SK-N-SH (cell line): ENCODE measurements around the gene FOXK1. TPM values are rescaled to one million over a fixed set of nuclear protein-coding genes. Genes with fewer than 3 reads are reported as not detected.

Source experiments
- CTCF ChIA-PET: fragments of 300-600, 350-600 bp; formaldehyde crosslinking; extraction: SDS; loops from one replicate; lab custom pipeline; 2021; lab: Yijun Ruan, JAX
- POLR2A ChIA-PET: fragments of 350-600 bp; sonication (Branson Sonifier 250); formaldehyde crosslinking; extraction: SDS; loops from one replicate; lab custom pipeline; 2020; ENCODE audit warnings: antibody characterized with exemption, inconsistent platforms; lab: Yijun Ruan, JAX
- DNase-seq: peaks from one replicate; pipeline ENCODE4 v3.0.0; 2012
- H2AFZ ChIP-seq: fragments of 200-600 bp; sonication (generic); 2 replicates; pipeline ENCODE4 v1.8.1; 2016; ENCODE audit warnings: antibody characterized with exemption, mild to moderate bottlenecking, low read depth
- H3F3A ChIP-seq: fragments of 200-600 bp; sonication (generic); replicated peaks from 2 replicates; pipeline ENCODE3; 2016; ENCODE audit warnings: antibody characterized with exemption, mild to moderate bottlenecking; ENCODE audit not compliant: insufficient read depth
- H3K27ac ChIP-seq, 2 experiments: fragments of 200-500 bp in 1 of 2; fragments of 200-600 bp in 1 of 2; sonication (Bioruptor generic) in 1 of 2; sonication (generic), shearing (Covaris generic) in 1 of 2; 2 replicates each; pipeline versions ENCODE4 v1.5.1 to v1.6.1; 2014 to 2016; ENCODE audit warnings: low read depth in 2 of 2, inconsistent platforms in 1 of 2, low read length in 1 of 2, mild to moderate bottlenecking in 1 of 2, mixed read lengths in 1 of 2
- H3K27me3 ChIP-seq: fragments of 200-600 bp; sonication (generic), shearing (Covaris generic); 2 replicates; pipeline ENCODE4 v1.6.1; 2016; ENCODE audit warnings: mixed run types; ENCODE audit not compliant: insufficient read depth
- H3K36me3 ChIP-seq, 2 experiments: fragments of 200-500 bp in 1 of 2; fragments of 200-600 bp in 1 of 2; sonication (Bioruptor generic) in 1 of 2; sonication (generic) in 1 of 2; replicated peaks in 1 of 2; 2 replicates each; pipeline versions ENCODE3 to v1.5.1; 2014 to 2016; ENCODE audit warnings: low read length in 1 of 2, mild to moderate bottlenecking in 1 of 2; ENCODE audit not compliant: insufficient read depth in 2 of 2, control insufficient read depth in 1 of 2
- H3K4me1 ChIP-seq, 2 experiments: fragments of 200-500 bp in 1 of 2; fragments of 200-600 bp in 1 of 2; sonication (Bioruptor generic) in 1 of 2; sonication (generic), shearing (Covaris generic) in 1 of 2; 2 replicates each; pipeline versions ENCODE4 v1.5.1 to v1.6.1; 2014 to 2016; ENCODE audit warnings: low read depth in 1 of 2, low read length in 1 of 2, mixed run types in 1 of 2; ENCODE audit not compliant: insufficient read depth in 2 of 2, control insufficient read depth in 1 of 2
- H3K4me2 ChIP-seq: fragments of 200-600 bp; sonication (generic), shearing (Covaris generic); 2 replicates; pipeline ENCODE4 v1.6.1; 2017; ENCODE audit warnings: mixed run types
- H3K4me3 ChIP-seq, 2 experiments: fragments of 200-500 bp in 1 of 2; fragments of 200-600 bp in 1 of 2; sonication (Bioruptor generic) in 1 of 2; sonication (generic), shearing (Covaris generic) in 1 of 2; 2 replicates each; pipeline versions ENCODE4 v1.5.1 to v1.8.1; 2014 to 2016; ENCODE audit warnings: low read depth in 2 of 2, inconsistent platforms in 1 of 2, low read length in 1 of 2, mild to moderate bottlenecking in 1 of 2, mixed read lengths in 1 of 2, moderate library complexity in 1 of 2
- H3K79me2 ChIP-seq: fragments of 200-600 bp; sonication (generic); 2 replicates; pipeline ENCODE4 v1.8.1; 2017; ENCODE audit warnings: mild to moderate bottlenecking; ENCODE audit not compliant: insufficient read depth
- H3K9ac ChIP-seq: fragments of 200-600 bp; sonication (generic); 2 replicates; pipeline ENCODE4 v1.6.1; 2017; ENCODE audit warnings: mixed run types
- H3K9me2 ChIP-seq: fragments of 200-600 bp; sonication (generic); 2 replicates; pipeline ENCODE4 v1.6.1; 2017; ENCODE audit warnings: mixed run types
- H3K9me3 ChIP-seq: fragments of 200-600 bp; sonication (generic); 2 replicates; pipeline ENCODE4 v1.6.1; 2017; ENCODE audit warnings: mixed run types, mild to moderate bottlenecking, moderate library complexity
- H4K20me1 ChIP-seq: fragments of 200-600 bp; sonication (generic); 2 replicates; pipeline ENCODE4 v1.6.1; 2017; ENCODE audit warnings: mild to moderate bottlenecking, mixed run types; ENCODE audit not compliant: insufficient read depth
- CHD2 ChIP-seq: fragments of 150-350 bp; IDR thresholded peaks from 2 replicates; pipeline ENCODE4 v1.6.1; 2018; ENCODE audit warnings: low read length; ENCODE audit not compliant: partially characterized antibody
- ELF1 ChIP-seq: IDR thresholded peaks from 2 replicates; pipeline ENCODE4 v1.4.0; 2012
- EP300 ChIP-seq, 2 experiments: IDR thresholded peaks; 2 replicates each; pipeline versions ENCODE4 v1.4.0 to v1.6.1; 2012; ENCODE audit warnings: borderline replicate concordance in 1 of 2, low read depth in 1 of 2, low read length in 1 of 2
- FOSL2 ChIP-seq: IDR thresholded peaks from 2 replicates; pipeline ENCODE4 v1.4.0; 2012; ENCODE audit warnings: low read depth, mild to moderate bottlenecking, moderate library complexity, borderline replicate concordance
- GATA2 ChIP-seq: sonication (generic); formaldehyde crosslinking; IDR thresholded peaks from 2 replicates; pipeline ENCODE4 v1.5.0; 2020; ENCODE audit warnings: mild to moderate bottlenecking, missing genetic modification reagents
- POLR2AphosphoS5 ChIP-seq: IDR thresholded peaks from 2 replicates; pipeline ENCODE4 v1.6.1; 2012; ENCODE audit warnings: low read depth, low read length
- RAD21 ChIP-seq: IDR thresholded peaks from 2 replicates; pipeline ENCODE4 v1.6.1; 2012; ENCODE audit warnings: mild to moderate bottlenecking, low read length
- SIN3A ChIP-seq: IDR thresholded peaks from 2 replicates; pipeline ENCODE4 v1.6.1; 2012; ENCODE audit warnings: low read depth, mild to moderate bottlenecking, low read length, moderate library complexity, borderline replicate concordance
- TCF12 ChIP-seq: IDR thresholded peaks from 2 replicates; pipeline ENCODE4 v1.4.0; 2012
- WGBS: methylation state at CpG from one replicate; pipeline ENCODE4 v1.1.6; 2017; ENCODE audit warnings: low lambda C conversion rate; 5-methylcytosine and 5-hydroxymethylcytosine counted together
- polyA plus RNA-seq, 3 experiments: library from polyadenylated mRNA; depleted of rRNA; stranded (reverse); fragments of >200 nt; gene quantifications; 2 replicates each; pipeline ENCODE4 v1.2.3, GENCODE V29; 2012
- TF ChIP-seq, protein P1 (sequence below): IDR thresholded peaks from 2 replicates; pipeline ENCODE4 v1.4.0; 2012; ENCODE audit warnings: low read depth, borderline replicate concordance
- TF ChIP-seq, protein P2 (sequence below): IDR thresholded peaks from 2 replicates; pipeline ENCODE4 v1.4.0; 2012; ENCODE audit warnings: low read depth
- TF ChIP-seq, protein P3 (sequence below): fragments of 150-350 bp; IDR thresholded peaks from 2 replicates; pipeline ENCODE4 v1.6.1; 2017; ENCODE audit warnings: antibody characterized with exemption, low read length, low read depth, borderline replicate concordance
- TF ChIP-seq, protein P4 (sequence below): IDR thresholded peaks from 2 replicates; pipeline ENCODE4; 2012

FOXK1 gene
- polyA plus RNA-seq, 1 of the 3 experiments (the other 2 are of a cell fraction), result 4.7 TPM

DNA sequence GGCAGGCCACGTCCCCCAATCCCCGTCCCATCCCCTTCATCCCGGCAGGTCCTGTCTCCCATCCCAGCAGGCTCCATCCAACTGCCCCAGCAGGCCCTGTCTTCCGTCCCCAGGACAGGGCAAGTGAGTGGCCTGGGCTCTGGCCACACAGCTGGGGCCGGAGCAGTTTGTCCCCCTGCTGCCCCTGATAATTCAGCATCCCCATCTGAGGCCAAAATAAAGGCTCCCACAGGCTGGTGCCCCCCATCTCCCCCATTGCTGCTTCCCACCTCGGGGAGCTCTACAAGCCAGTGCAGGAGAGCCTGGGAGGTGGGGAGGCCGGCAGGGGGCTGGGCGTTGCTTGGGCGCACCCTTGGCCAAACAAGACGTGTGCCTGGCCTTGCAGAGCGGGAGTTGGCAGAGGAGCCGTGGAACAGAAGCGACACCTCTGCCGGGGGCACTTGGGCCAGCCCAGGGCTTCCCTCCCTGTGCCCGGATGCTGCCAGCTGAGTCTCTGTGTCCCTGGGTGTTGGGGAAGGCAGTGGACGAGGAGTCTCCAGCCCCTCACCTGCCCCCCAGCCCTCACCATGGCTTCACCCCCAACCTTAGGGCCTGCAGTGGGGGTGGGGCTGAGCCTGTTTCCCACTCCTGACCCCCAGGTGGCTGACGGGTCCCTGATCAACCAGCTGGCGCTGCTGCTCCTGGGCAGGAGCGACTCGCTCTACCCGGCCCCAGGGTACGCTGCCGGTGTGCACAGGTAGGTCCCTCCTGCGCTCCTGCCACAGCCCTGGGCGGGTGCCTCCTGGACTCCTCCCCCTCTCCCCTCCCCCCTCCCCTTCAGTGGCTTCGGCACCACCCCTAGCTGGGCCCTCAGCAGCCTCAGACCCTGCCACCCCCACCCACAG, 107.3 kb downstream of the FOXK1 start (continued):
- TF ChIP-seq, protein P1, sequence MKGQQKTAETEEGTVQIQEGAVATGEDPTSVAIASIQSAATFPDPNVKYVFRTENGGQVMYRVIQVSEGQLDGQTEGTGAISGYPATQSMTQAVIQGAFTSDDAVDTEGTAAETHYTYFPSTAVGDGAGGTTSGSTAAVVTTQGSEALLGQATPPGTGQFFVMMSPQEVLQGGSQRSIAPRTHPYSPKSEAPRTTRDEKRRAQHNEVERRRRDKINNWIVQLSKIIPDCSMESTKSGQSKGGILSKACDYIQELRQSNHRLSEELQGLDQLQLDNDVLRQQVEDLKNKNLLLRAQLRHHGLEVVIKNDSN, result no peak

DNA sequence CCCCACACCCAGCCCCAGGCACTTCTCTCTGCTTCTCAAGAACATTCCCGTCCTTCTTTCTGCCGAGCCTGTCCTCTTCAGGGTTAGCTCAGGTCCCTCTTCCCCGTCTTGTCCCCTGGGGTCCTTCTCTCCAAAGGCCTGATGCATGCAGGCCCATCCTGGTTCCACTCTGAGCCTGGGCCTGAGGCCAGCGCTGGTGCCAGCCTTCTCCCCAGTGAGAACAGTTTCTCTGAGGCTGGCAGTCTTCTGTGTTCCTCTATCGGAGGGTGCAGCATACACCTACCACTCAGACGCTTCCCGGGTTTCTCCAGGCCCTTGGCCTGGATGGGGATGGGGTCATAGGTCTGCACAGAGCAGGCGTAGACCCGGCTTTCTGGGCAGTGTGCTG, 108.0 kb downstream of the FOXK1 start:
- Histone ChIP-seq H3K4me1 (no peaks in the 10 kb centered on the region), H3K27me3 (no peaks in the 10 kb centered on the region), H3K9me2 (no peaks in the 10 kb centered on the region), H3K9me3 (no peaks in the 10 kb centered on the region), H2AFZ (no peak overlapping the region)
- no peak for DNase-seq
- TF ChIP-seq EP300 (IDR thresholded peaks at IDR 0.05; ENCODE audit: borderline replicate concordance in 1 of 2, low read depth in 1 of 2, low read length in 1 of 2) (no peak), CHD2 (no peak), FOSL2 (no peak), TCF12 (no peak), SIN3A (no peak)
- TF ChIP-seq, protein P2, sequence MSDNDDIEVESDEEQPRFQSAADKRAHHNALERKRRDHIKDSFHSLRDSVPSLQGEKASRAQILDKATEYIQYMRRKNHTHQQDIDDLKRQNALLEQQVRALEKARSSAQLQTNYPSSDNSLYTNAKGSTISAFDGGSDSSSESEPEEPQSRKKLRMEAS, result no peak
- TF ChIP-seq, protein P3, sequence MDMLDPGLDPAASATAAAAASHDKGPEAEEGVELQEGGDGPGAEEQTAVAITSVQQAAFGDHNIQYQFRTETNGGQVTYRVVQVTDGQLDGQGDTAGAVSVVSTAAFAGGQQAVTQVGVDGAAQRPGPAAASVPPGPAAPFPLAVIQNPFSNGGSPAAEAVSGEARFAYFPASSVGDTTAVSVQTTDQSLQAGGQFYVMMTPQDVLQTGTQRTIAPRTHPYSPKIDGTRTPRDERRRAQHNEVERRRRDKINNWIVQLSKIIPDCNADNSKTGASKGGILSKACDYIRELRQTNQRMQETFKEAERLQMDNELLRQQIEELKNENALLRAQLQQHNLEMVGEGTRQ, result no peak
- TF ChIP-seq, protein P1, result no peak
- TF ChIP-seq, all 33 proteins: peak for 0
- ChIA-PET CTCF (interaction anchor here (5.2 to 9.2 kb wide), 2 partner anchors 9 to 93 kb away, joined by 31 to 63 read pairs; partner anchors contain the start of gene RADIL), POLR2A (interaction anchor here (1.6 kb wide), 1 partner anchor 8 kb away, joined by 6 read pairs; no protein-coding TSS in a partner anchor)
- no peaks in the 10 kb centered on the region for H4K20me1 ChIP-seq
- H3K4me3 ChIP-seq, result no peak overlapping the region
- peaks cover 22 to 69% of the 10 kb centered on the region in 2 experiments for H3K36me3 ChIP-seq
- H3K79me2 ChIP-seq, result no peaks in the 10 kb centered on the region
- no peak overlapping the region for H3K4me2 ChIP-seq
- H3K27ac ChIP-seq, result no peak overlapping the region
- no peaks in the 10 kb centered on the region for H3F3A ChIP-seq
- no peak overlapping the region for H3K9ac ChIP-seq
- WGBS, result 95% methylated on average over 7 of the region's 9 CpGs

DNA sequence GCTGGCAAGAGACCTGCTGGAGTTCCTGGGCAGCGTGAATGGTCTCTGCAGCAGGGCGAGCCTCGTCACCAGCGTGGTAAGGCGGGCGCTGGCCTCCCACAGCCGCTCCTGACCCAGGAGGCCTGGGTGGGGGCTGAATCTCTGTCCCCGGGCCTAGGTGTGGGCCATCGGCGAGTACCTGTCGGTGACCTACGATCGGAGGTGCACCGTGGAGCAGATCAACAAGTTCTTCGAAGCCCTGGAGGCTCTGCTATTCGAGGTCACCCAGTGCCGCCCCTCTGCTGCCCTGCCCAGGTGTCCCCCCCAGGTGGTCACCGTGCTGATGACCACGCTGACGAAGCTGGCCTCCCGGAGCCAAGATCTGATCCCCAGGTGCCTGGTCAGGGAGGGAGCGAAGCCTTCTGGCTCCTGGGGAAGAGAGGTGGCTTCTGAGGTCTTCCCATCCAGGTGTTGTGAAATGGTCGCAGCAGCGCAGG, 108.5 kb downstream of the FOXK1 start:
- H3K36me3 ChIP-seq, result peaks cover 21 to 64% of the 10 kb centered on the region in 2 experiments
- no peaks in the 10 kb centered on the region for H3K4me1 ChIP-seq
- no peaks in the 10 kb centered on the region for H3K27me3 ChIP-seq
- ChIA-PET CTCF (interaction anchor here (2.8 to 5.2 kb wide), 3 partner anchors 14 to 295 kb away, joined by 10 to 31 read pairs (median 26); partner anchors contain the start of genes AP5Z1 and RADIL), POLR2A (no interaction called here)
- no peak overlapping the region for H2AFZ ChIP-seq
- H4K20me1 ChIP-seq, result no peaks in the 10 kb centered on the region
- H3K9me2 ChIP-seq, result no peaks in the 10 kb centered on the region
- no peak overlapping the region for H3K4me3 ChIP-seq
- H3K4me2 ChIP-seq, result no peak overlapping the region
- TF ChIP-seq POLR2AphosphoS5 (0 out of 2 replicates have a peak, but pooled peaks have one; percentile 9), RAD21 (no peak), GATA2 (CRISPR knock-in tag) (no peak), ELF1 (no peak)
- TF ChIP-seq, protein P4, sequence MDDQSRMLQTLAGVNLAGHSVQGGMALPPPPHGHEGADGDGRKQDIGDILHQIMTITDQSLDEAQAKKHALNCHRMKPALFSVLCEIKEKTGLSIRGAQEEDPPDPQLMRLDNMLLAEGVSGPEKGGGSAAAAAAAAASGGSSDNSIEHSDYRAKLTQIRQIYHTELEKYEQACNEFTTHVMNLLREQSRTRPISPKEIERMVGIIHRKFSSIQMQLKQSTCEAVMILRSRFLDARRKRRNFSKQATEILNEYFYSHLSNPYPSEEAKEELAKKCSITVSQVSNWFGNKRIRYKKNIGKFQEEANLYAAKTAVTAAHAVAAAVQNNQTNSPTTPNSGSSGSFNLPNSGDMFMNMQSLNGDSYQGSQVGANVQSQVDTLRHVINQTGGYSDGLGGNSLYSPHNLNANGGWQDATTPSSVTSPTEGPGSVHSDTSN, result no peak
- H3K9ac ChIP-seq, result no peak overlapping the region
- no peaks in the 10 kb centered on the region for H3K79me2 ChIP-seq
- 97% methylated on average over 14 of the region's 24 CpGs for WGBS
- H3K27ac ChIP-seq, result no peak overlapping the region
- DNase-seq, result no peak
- H3F3A ChIP-seq, result no peaks in the 10 kb centered on the region
- H3K9me3 ChIP-seq, result no peaks in the 10 kb centered on the region
